GM12878 (cell line): ENCODE data around the gene THAP7.

Experiments used
- ELK1 ChIP-seq: IDR thresholded peaks from 2 replicates; pipeline ENCODE4 v1.6.1; 2012; ENCODE audit warnings: low read depth, low read length, improper control_type of control experiment
- EZH2 ChIP-seq: IDR thresholded peaks from 2 replicates; pipeline ENCODE4 v1.6.1; 2012; ENCODE audit warnings: low read depth, mild to moderate bottlenecking, control low read depth, inconsistent platforms, low read length, borderline replicate concordance; ENCODE audit not compliant: control insufficient read depth
- NFIC ChIP-seq: IDR thresholded peaks from 2 replicates; pipeline ENCODE4 v1.6.1; 2012; ENCODE audit warnings: low read depth, mild to moderate bottlenecking, inconsistent platforms, low read length, moderate library complexity
- ZBTB11 ChIP-seq: fragments of 450-650 bp; formaldehyde crosslinking; IDR thresholded peaks from 2 replicates; pipeline ENCODE4 v1.5.0; 2022; ENCODE audit warnings: mild to moderate bottlenecking, missing genetic modification characterization
- ZZZ3 ChIP-seq: IDR thresholded peaks from 2 replicates; pipeline ENCODE4 v1.6.1; 2011; ENCODE audit warnings: low read depth; ENCODE audit not compliant: control insufficient read depth, insufficient read length
- TF ChIP-seq, protein P1 (sequence below), 3 experiments: IDR thresholded peaks in 2 of 3; conservative IDR thresholded peaks in 1 of 3; 2 replicates each; pipeline ENCODE4 v1.5.1; 2011; ENCODE audit warnings: low read depth in 3 of 3, low read length in 3 of 3, mild to moderate bottlenecking in 3 of 3, control low read depth in 2 of 3, moderate library complexity in 2 of 3, inconsistent platforms in 1 of 3, mixed read lengths in 1 of 3; ENCODE audit not compliant: control insufficient read depth in 2 of 3, insufficient read depth in 1 of 3; ENCODE audit errors: extremely low read depth in 1 of 3
- TF ChIP-seq, protein P2 (sequence below): IDR thresholded peaks from 2 replicates; pipeline ENCODE4 v1.6.1; 2011; ENCODE audit warnings: low read depth, mild to moderate bottlenecking, low read length, moderate library complexity, borderline replicate concordance; ENCODE audit errors: extremely low read depth
- TF ChIP-seq, protein P3 (sequence below): fragments of 150-350 bp; IDR thresholded peaks from 2 replicates; pipeline ENCODE4 v1.6.1; 2016; ENCODE audit warnings: low read depth, low read length

- TF ChIP-seq, protein P1, sequence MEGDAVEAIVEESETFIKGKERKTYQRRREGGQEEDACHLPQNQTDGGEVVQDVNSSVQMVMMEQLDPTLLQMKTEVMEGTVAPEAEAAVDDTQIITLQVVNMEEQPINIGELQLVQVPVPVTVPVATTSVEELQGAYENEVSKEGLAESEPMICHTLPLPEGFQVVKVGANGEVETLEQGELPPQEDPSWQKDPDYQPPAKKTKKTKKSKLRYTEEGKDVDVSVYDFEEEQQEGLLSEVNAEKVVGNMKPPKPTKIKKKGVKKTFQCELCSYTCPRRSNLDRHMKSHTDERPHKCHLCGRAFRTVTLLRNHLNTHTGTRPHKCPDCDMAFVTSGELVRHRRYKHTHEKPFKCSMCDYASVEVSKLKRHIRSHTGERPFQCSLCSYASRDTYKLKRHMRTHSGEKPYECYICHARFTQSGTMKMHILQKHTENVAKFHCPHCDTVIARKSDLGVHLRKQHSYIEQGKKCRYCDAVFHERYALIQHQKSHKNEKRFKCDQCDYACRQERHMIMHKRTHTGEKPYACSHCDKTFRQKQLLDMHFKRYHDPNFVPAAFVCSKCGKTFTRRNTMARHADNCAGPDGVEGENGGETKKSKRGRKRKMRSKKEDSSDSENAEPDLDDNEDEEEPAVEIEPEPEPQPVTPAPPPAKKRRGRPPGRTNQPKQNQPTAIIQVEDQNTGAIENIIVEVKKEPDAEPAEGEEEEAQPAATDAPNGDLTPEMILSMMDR (IDR thresholded peaks at IDR 0.05 in 2 of 3, conservative IDR thresholded peaks at IDR 0.05 in 1 of 3; ENCODE audit: control insufficient read depth in 2 of 3, extremely low read depth in 1 of 3, insufficient read depth in 1 of 3, low read depth in 3 of 3, low read length in 3 of 3) = no peak
- TF ChIP-seq, protein P2, sequence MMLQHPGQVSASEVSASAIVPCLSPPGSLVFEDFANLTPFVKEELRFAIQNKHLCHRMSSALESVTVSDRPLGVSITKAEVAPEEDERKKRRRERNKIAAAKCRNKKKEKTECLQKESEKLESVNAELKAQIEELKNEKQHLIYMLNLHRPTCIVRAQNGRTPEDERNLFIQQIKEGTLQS = no peak
- TF ChIP-seq, protein P3, sequence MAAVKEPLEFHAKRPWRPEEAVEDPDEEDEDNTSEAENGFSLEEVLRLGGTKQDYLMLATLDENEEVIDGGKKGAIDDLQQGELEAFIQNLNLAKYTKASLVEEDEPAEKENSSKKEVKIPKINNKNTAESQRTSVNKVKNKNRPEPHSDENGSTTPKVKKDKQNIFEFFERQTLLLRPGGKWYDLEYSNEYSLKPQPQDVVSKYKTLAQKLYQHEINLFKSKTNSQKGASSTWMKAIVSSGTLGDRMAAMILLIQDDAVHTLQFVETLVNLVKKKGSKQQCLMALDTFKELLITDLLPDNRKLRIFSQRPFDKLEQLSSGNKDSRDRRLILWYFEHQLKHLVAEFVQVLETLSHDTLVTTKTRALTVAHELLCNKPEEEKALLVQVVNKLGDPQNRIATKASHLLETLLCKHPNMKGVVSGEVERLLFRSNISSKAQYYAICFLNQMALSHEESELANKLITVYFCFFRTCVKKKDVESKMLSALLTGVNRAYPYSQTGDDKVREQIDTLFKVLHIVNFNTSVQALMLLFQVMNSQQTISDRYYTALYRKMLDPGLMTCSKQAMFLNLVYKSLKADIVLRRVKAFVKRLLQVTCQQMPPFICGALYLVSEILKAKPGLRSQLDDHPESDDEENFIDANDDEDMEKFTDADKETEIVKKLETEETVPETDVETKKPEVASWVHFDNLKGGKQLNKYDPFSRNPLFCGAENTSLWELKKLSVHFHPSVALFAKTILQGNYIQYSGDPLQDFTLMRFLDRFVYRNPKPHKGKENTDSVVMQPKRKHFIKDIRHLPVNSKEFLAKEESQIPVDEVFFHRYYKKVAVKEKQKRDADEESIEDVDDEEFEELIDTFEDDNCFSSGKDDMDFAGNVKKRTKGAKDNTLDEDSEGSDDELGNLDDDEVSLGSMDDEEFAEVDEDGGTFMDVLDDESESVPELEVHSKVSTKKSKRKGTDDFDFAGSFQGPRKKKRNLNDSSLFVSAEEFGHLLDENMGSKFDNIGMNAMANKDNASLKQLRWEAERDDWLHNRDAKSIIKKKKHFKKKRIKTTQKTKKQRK = no peak
- no peak for TF ChIP-seq EZH2
- TF ChIP-seq NFIC = no peak
- no peak for TF ChIP-seq ZBTB11 (CRISPR knock-in tag)
- TF ChIP-seq ZZZ3 = no peak
- TF ChIP-seq ELK1 = no peak
These were observed 45.2 kb upstream of the THAP7 start for GRCh38 chr22:21047035-21047661.
